Right atrium auricular region (tissue), 2 donors: ENCODE data around the gene FGA. TPM values are rescaled to one million over a fixed set of nuclear protein-coding genes. Genes with fewer than 3 reads are reported as not detected.

Experiments used
- DNase-seq: peaks from one replicate; pipeline ENCODE4 v3.0.0-alpha.2; 2019; ENCODE audit warnings: low spot score
- H3K27ac ChIP-seq, 2 donors: fragments of 200-600 bp; sonication (generic); 1 replicate in 1 of 2; 2 replicates in 1 of 2; pipeline ENCODE4 v1.5.1; 2016 to 2019
- H3K27me3 ChIP-seq, 2 donors: fragments of 200-600 bp; sonication (generic); one replicate each; pipeline versions ENCODE4 v1.5.1 to v1.6.0; 2017 to 2019
- H3K36me3 ChIP-seq: fragments of 200-600 bp; sonication (generic); one replicate; pipeline ENCODE4 v1.5.1; 2016
- H3K4me1 ChIP-seq, 2 donors: fragments of 200-600 bp; sonication (generic); one replicate each; pipeline versions ENCODE4 v1.5.1 to v1.6.0; 2017 to 2019
- H3K4me3 ChIP-seq, 2 donors: fragments of 200-600 bp; sonication (generic); 1 replicate in 1 of 2; 2 replicates in 1 of 2; pipeline ENCODE4 v1.5.1; 2017 to 2019; ENCODE audit warnings: mild to moderate bottlenecking in 1 of 2, moderate library complexity in 1 of 2
- H3K9me3 ChIP-seq, 2 donors: fragments of 200-600 bp; sonication (generic); one replicate each; pipeline ENCODE4 v1.5.1; 2019
- CTCF ChIP-seq, 2 donors: fragments of 200-600 bp; sonication (generic); IDR thresholded peaks; one replicate each; pipeline ENCODE4 v1.5.1; 2019; ENCODE audit warnings: antibody characterized with exemption in 2 of 2
- total RNA-seq, 2 donors: library from RNA; depleted of rRNA; stranded (reverse); fragments of >200 nt; gene quantifications; one replicate each; pipeline ENCODE4 v1.1.0, GENCODE V29; 2016

The FGA gene
- total RNA-seq, 2 donors from 2014 or later = not detected

- Histone ChIP-seq H3K4me3 (no peak overlapping the region), H3K4me1 (no peaks in the 10 kb centered on the region), H3K27me3 (no peaks in the 10 kb centered on the region), H3K36me3 (no peaks in the 10 kb centered on the region), H3K9me3 (no peaks in the 10 kb centered on the region), H3K27ac (no peak overlapping the region)
- TF ChIP-seq CTCF (IDR thresholded peaks at IDR 0.05) = no peak
- no peak for DNase-seq
Observed at GRCh38 chr4:154617820-154618317, 27.3 kb upstream of the FGA start.

- no peak for TF ChIP-seq CTCF (IDR thresholded peaks at IDR 0.05)
- Histone ChIP-seq H3K27ac (no peak overlapping the region), H3K9me3 (no peaks in the 10 kb centered on the region), H3K4me3 (no peak overlapping the region), H3K36me3 (no peaks in the 10 kb centered on the region), H3K4me1 (no peaks in the 10 kb centered on the region), H3K27me3 (no peaks in the 10 kb centered on the region)
- no peak for DNase-seq
Observed at GRCh38 chr4:154616731-154617130, 26.2 kb upstream of the FGA start.

- no peaks in the 10 kb centered on the region for H3K4me1 ChIP-seq
- no peak for DNase-seq
- no peak for TF ChIP-seq CTCF (IDR thresholded peaks at IDR 0.05)
- no peaks in the 10 kb centered on the region for H3K27me3 ChIP-seq
- no peak overlapping the region for H3K4me3 ChIP-seq
- no peak overlapping the region for H3K27ac ChIP-seq
- no peaks in the 10 kb centered on the region for H3K9me3 ChIP-seq
- no peaks in the 10 kb centered on the region for H3K36me3 ChIP-seq
Observed at GRCh38 chr4:154616287-154616686, 25.7 kb upstream of the FGA start.

GRCh38 chr4:154615211-154615610, 24.7 kb upstream of the FGA start:
- Histone ChIP-seq H3K4me3 (no peak overlapping the region), H3K27ac (no peak overlapping the region), H3K4me1 (no peaks in the 10 kb centered on the region), H3K9me3 (no peaks in the 10 kb centered on the region), H3K36me3 (no peaks in the 10 kb centered on the region), H3K27me3 (no peaks in the 10 kb centered on the region)
- TF ChIP-seq CTCF (IDR thresholded peaks at IDR 0.05) = no peak
- DNase-seq = no peak

GRCh38 chr4:154614306-154614705, 23.8 kb upstream of the FGA start:
- H3K4me3 ChIP-seq = no peak overlapping the region
- no peaks in the 10 kb centered on the region for H3K4me1 ChIP-seq
- no peaks in the 10 kb centered on the region for H3K36me3 ChIP-seq
- no peak overlapping the region for H3K27ac ChIP-seq
- no peaks in the 10 kb centered on the region for H3K27me3 ChIP-seq
- no peaks in the 10 kb centered on the region for H3K9me3 ChIP-seq
- no peak for DNase-seq
- TF ChIP-seq CTCF (IDR thresholded peaks at IDR 0.05) = no peak
